SU-DHL-6 (cell line): ENCODE data around the gene FIBCD1.

Experiments used
- CTCF ChIP-seq: fragments of 200-600 bp; sonication (generic); IDR thresholded peaks from one replicate; pipeline ENCODE4 v1.5.1; 2017; ENCODE audit warnings: antibody characterized with exemption, mild to moderate bottlenecking, low read length, moderate library complexity; ENCODE audit not compliant: insufficient read depth, poor library complexity, severe bottlenecking
- EZH2phosphoT487 ChIP-seq: fragments of 200-600 bp; sonication (generic), shearing (Covaris generic); conservative IDR thresholded peaks from 2 replicates; pipeline ENCODE4 v1.6.1; 2018; ENCODE audit warnings: mild to moderate bottlenecking, antibody characterized with exemption, low read length, moderate library complexity, mixed read lengths

GRCh38 chr9:130984521-130984920 is 45.5 kb upstream of the FIBCD1 start:
- TF ChIP-seq CTCF = no peak
- no peak for TF ChIP-seq EZH2phosphoT487
